Measurements from ENCODE around the gene LIMK1.
"Not testable (repeated sequence)": the region's sequence is repeated elsewhere in the genome, so short reads cannot be mapped to it uniquely, and the experiment has no call there.

LIMK1 gene

GRCh38 chr7:74126220-74126880, 42.7 kb downstream of the LIMK1 start:
- no peak for DNase-seq

- no peak for DNase-seq
Measured at GRCh38 chr7:74129887-74130286, 46.3 kb downstream of the LIMK1 start.

- no peak for DNase-seq
Measured at GRCh38 chr7:74130518-74130917, 46.9 kb downstream of the LIMK1 start.

GRCh38 chr7:74134117-74134620, 50.6 kb downstream of the LIMK1 start:
- DNase-seq: no peak

GRCh38 chr7:74138334-74138867, 54.8 kb downstream of the LIMK1 start:
- no peak for DNase-seq

- DNase-seq: no peak
Measured at GRCh38 chr7:74138945-74139843, 55.6 kb downstream of the LIMK1 start.

- DNase-seq: no peak
Measured at GRCh38 chr7:74141705-74142104, 58.1 kb downstream of the LIMK1 start.

- DNase-seq: no peak
Measured at GRCh38 chr7:74143383-74143782, 59.8 kb downstream of the LIMK1 start.

GRCh38 chr7:74148491-74148890, 64.9 kb downstream of the LIMK1 start:
- no peak for DNase-seq

GRCh38 chr7:74149071-74149470, 65.5 kb downstream of the LIMK1 start:
- no peak for DNase-seq

- no peak for DNase-seq
Measured at GRCh38 chr7:74149603-74150002, 66.0 kb downstream of the LIMK1 start.

- no peak for DNase-seq
Measured at GRCh38 chr7:74153736-74154135, 70.1 kb downstream of the LIMK1 start.

GRCh38 chr7:74155810-74156395, 72.3 kb downstream of the LIMK1 start:
- no peak for DNase-seq

- DNase-seq: no peak
Measured at GRCh38 chr7:74157605-74158004, 74.0 kb downstream of the LIMK1 start.

GRCh38 chr7:74164985-74165456, 81.4 kb downstream of the LIMK1 start:
- DNase-seq: no peak

- no peak for DNase-seq
Measured at GRCh38 chr7:74165867-74166593, 82.4 kb downstream of the LIMK1 start.

- DNase-seq: not testable (repeated sequence)
Measured at GRCh38 chr7:74167324-74167723, 83.7 kb downstream of the LIMK1 start.
